HG03060 (cell line): ENCODE measurements around the gene SLC12A6.
"Not testable (repeated sequence)": the region's sequence is repeated elsewhere in the genome, so short reads cannot be mapped to it uniquely, and the experiment has no call there.

Source experiments
- ATAC-seq: cut with Tn5 transposase; IDR thresholded peaks from one replicate; pipeline ENCODE4 v1.9.1; 2021; ENCODE audit warnings: low read depth, moderate number of reproducible peaks; ENCODE audit not compliant: unreplicated experiment

Gene SLC12A6

DNA sequence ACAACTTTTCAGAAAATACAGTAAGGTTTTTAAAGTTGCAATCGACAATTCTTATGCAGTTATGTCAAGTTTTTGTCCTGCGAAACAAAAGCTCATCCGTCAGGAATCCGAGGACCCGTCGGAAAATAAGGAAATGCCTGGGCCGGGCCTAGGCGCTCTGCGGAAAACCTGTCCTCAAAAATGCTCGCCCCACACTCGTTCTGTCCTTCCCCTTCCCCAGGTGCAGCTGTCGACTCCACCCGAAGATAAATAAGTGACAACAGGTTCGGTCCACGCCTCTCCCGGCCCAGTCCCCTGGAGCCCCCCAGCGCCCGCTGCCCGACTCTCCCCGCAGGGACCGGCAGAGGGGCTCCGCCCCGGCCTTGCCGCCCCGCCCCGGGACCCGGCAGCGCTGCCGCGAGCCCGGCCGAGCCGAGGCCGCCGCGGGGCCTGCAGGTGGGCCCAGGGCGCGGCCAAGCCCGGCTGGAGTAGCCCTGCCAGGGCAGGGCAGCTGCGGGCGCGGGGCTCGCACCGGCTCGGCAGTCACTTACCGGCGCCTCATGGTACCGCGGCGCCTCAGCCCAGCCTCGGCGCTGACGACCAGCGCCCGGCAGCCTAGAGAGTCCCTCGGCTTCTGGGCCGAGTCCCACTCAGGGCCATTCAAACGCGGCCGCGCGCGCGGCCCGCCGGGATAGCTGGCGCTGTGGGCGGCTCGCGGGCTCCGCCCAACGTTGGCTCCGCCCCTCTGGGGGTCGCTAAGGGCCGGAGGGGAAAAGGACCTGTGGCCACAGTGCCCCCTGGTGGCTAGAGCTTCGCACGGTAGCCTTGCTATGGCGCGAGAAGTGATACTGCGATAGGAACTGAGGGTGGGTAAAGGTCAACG lies 127.9 kb downstream of the SLC12A6 start, which contains the start of gene KATNBL1:
Gene KATNBL1, minus strand, starts transcription at position 676 of the 862 bp plus-strand sequence. CDS start 46,420 bp downstream, outside the sequence.
- ATAC-seq = peak; percentile 92

DNA sequence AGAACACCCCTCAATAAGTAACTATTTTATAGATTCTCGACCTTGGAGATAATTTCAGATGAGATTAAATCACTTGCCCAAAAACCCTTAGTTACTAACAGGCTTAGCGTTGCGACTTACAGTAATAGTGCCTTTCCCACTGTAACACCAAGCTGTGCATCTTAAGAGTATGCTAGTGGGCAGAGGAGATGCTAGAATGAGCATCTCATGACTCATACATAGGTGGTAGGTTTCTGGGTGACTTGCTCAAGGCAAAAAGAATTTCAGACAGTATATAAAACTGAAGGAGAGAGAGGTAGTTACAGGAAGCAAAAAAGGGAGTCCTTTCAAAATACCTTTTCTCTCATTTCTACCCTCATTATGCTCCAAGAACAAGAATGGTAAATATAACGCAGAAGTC lies 131.6 kb downstream of the SLC12A6 start:
- no peak for ATAC-seq

DNA sequence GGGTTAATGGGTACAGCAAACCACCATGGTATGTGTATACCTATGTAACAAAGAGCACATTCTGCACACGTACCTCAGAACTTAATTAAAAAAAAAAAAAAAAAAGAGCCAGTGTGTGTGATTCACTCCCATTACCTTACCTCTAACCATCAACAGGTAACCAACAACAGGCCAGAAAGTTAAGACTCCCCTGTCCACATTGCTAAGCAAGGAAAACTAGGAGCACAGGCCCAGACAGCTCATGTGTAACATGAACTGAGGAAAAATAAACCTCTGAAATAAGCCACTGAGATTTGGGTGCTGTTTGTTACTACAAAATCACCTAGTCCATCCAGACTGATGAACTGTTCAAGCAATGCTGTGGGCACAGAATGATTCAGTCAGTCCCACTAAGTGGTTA lies 133.6 kb downstream of the SLC12A6 start:
- ATAC-seq = no peak

DNA sequence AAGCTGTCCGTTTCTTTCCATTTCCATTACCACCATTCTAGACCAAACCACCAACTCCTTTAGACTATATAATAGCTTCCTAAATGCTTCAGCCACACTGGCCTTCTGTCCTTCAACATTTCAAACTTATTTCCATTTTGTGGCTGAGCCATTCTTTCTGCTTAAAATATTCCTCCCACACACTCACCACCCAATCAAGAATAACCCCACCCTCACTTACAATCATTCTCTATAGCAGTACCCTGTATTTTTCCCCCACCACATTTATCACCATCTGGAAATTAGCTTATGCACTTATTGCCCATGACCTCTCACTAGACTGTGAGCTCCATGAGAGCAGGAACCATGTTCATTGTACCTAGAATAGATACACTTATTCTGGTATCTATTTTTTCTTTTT lies 134.3 kb downstream of the SLC12A6 start:
- ATAC-seq = no peak

DNA sequence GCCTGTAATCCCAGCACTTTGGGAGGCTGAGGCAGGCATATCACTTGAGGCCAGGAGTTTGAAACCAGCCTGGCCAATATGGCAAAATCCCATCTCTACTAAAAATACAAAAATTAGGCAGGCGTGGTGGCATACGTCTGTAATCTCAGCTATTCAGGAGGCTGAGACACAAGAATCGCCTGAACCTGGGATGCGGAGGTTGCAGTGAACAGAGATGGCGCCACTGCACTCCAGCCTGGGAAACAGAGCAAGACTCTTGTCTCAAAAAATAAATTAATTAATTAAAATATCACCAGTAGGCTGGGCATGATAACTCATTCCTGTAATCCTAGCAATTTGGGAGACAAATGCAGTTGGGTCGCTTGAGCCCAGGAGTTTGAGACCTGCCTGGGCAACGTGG lies 144.3 kb downstream of the SLC12A6 start:
- not testable (repeated sequence) for ATAC-seq

DNA sequence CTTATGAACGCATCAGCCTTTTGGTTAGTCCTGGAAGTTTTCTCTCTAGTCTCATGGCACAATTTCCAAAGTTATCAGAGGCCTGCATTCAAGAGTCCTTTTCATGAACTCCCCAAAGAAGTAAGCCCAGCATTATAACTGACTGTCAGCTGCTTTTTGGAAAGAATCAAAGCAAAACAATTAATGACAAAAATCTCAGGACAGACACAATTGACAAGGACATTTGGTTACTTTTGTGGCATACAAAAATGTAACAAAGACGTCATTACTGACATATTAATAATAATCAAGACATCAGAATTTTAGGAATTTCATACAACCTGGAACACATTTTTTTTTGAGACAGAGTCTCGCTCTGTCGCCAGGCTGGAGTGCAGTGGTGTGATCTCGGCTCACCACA lies 148.9 kb downstream of the SLC12A6 start:
- no peak for ATAC-seq

DNA sequence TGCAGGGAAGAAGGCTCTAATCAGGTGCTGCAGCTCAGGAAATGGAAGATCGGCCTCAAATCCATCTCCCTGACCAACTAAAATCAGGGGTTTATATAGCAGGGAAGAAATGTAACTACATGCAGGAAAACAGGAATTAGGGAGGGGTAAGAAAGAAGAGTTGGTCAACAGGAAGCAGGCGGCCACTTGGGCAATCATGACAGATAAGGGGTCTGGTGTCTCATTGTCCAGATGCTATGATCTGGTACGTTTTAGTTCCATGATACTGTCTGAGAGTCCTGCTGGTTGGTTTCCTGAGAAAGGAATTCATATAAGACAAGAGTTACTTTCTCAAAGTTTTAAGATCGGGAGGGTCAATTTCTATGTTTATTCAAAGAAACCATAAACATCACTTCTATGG lies 151.9 kb downstream of the SLC12A6 start:
- no peak for ATAC-seq

DNA sequence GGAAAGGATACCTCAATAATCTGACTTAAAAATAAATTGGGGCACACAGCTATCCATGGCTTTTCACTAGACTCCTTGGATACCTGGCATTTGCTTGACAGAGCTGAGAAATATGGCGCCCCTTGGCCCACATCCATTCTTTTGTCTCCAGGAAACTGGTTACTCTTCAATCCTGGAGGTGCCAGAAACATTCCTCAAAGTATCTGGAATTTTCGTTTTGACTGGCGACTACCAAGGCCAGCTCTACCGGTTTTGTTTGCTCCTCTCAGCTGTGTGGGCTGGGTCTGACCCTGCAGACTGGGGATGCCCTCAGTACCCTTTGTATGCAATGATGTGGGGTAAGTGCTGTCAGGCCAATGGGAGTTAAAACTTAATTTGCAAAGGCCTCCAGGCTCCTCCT lies 154.6 kb downstream of the SLC12A6 start:
- ATAC-seq = no peak
